ENCODE results near the gene ARHGEF38.

ARHGEF38 gene

GRCh38 chr4:105674011-105674410 is 121.6 kb downstream of the ARHGEF38 start:
- no peak for TF ChIP-seq EZH2phosphoT487 (IDR thresholded peaks at IDR 0.05; ENCODE audit: borderline replicate concordance)
- no peak for TF ChIP-seq CTCF (conservative IDR thresholded peaks at IDR 0.05; ENCODE audit: low read length)
- no peaks in the 10 kb centered on the region for H3K4me1 ChIP-seq (ENCODE audit: insufficient read depth, low read length, poor library complexity, severe bottlenecking)
- H4K20me1 ChIP-seq (ENCODE audit: insufficient read depth, low read length, poor library complexity, severe bottlenecking) = no peaks in the 10 kb centered on the region
- H3K79me2 ChIP-seq (ENCODE audit: insufficient read depth, low read length) = no peaks in the 10 kb centered on the region
- no peaks in the 10 kb centered on the region for H3K9me2 ChIP-seq (replicated peaks; ENCODE audit: low read depth, low read length)
- H2AFZ ChIP-seq (ENCODE audit: low read length) = no peak overlapping the region; the same call in 1 of the 2 replicates
- H3F3A ChIP-seq (ENCODE audit: low read depth) = no peaks in the 10 kb centered on the region
- no peaks in the 10 kb centered on the region for H3K9me3 ChIP-seq (ENCODE audit: insufficient read depth, low read depth, low read length)
- H3K36me3 ChIP-seq (ENCODE audit: insufficient read depth, low read length) = no peaks in the 10 kb centered on the region
- no peaks in the 10 kb centered on the region for H3K27me3 ChIP-seq (ENCODE audit: insufficient read depth, low read length, poor library complexity, severe bottlenecking)
- no peak overlapping the region for H3K4me3 ChIP-seq (ENCODE audit: low read length, poor library complexity, severe bottlenecking)
- no peak overlapping the region for H3K9ac ChIP-seq (ENCODE audit: low read depth, low read length, poor library complexity, severe bottlenecking)
- H3K4me2 ChIP-seq (ENCODE audit: low read depth, low read length, poor library complexity, severe bottlenecking) = no peak overlapping the region

- Histone ChIP-seq H4K20me1 (ENCODE audit: insufficient read depth, low read length, poor library complexity, severe bottlenecking) (no peaks in the 10 kb centered on the region), H3K4me1 (ENCODE audit: insufficient read depth, low read length, poor library complexity, severe bottlenecking) (no peaks in the 10 kb centered on the region), H3K9me3 (ENCODE audit: insufficient read depth, low read depth, low read length) (no peaks in the 10 kb centered on the region), H2AFZ (ENCODE audit: low read length) (no peak overlapping the region), H3K4me3 (ENCODE audit: low read length, poor library complexity, severe bottlenecking) (no peak overlapping the region), H3K9ac (ENCODE audit: low read depth, low read length, poor library complexity, severe bottlenecking) (no peak overlapping the region), H3K36me3 (ENCODE audit: insufficient read depth, low read length) (peaks cover 14% of the 10 kb centered on the region; the same call in 1 of the 2 replicates), H3K4me2 (ENCODE audit: low read depth, low read length, poor library complexity, severe bottlenecking) (no peak overlapping the region), H3K79me2 (ENCODE audit: insufficient read depth, low read length) (no peaks in the 10 kb centered on the region), H3K27me3 (ENCODE audit: insufficient read depth, low read length, poor library complexity, severe bottlenecking) (no peaks in the 10 kb centered on the region), H3K9me2 (replicated peaks; ENCODE audit: low read depth, low read length) (no peaks in the 10 kb centered on the region), H3F3A (ENCODE audit: low read depth) (no peaks in the 10 kb centered on the region)
- no peak for TF ChIP-seq CTCF (conservative IDR thresholded peaks at IDR 0.05; ENCODE audit: low read length)
- no peak for TF ChIP-seq EZH2phosphoT487 (IDR thresholded peaks at IDR 0.05; ENCODE audit: borderline replicate concordance)
Measured at GRCh38 chr4:105677709-105678108, 125.3 kb downstream of the ARHGEF38 start.

GRCh38 chr4:105679186-105679585 is 126.8 kb downstream of the ARHGEF38 start:
- Histone ChIP-seq H3K27me3 (ENCODE audit: insufficient read depth, low read length, poor library complexity, severe bottlenecking) (no peaks in the 10 kb centered on the region), H3K4me2 (ENCODE audit: low read depth, low read length, poor library complexity, severe bottlenecking) (no peak overlapping the region), H4K20me1 (ENCODE audit: insufficient read depth, low read length, poor library complexity, severe bottlenecking) (no peaks in the 10 kb centered on the region), H3K36me3 (ENCODE audit: insufficient read depth, low read length) (peaks cover 23% of the 10 kb centered on the region; the same call in 1 of the 2 replicates), H3K9me3 (ENCODE audit: insufficient read depth, low read depth, low read length) (no peaks in the 10 kb centered on the region), H3K9ac (ENCODE audit: low read depth, low read length, poor library complexity, severe bottlenecking) (no peak overlapping the region), H3K4me3 (ENCODE audit: low read length, poor library complexity, severe bottlenecking) (no peak overlapping the region), H3K9me2 (replicated peaks; ENCODE audit: low read depth, low read length) (no peaks in the 10 kb centered on the region), H3K4me1 (ENCODE audit: insufficient read depth, low read length, poor library complexity, severe bottlenecking) (no peaks in the 10 kb centered on the region), H3K79me2 (ENCODE audit: insufficient read depth, low read length) (no peaks in the 10 kb centered on the region), H3F3A (ENCODE audit: low read depth) (no peaks in the 10 kb centered on the region), H2AFZ (ENCODE audit: low read length) (no peak overlapping the region)
- TF ChIP-seq CTCF (conservative IDR thresholded peaks at IDR 0.05; ENCODE audit: low read length) (no peak), EZH2phosphoT487 (IDR thresholded peaks at IDR 0.05; ENCODE audit: borderline replicate concordance) (no peak)

All from Loucy (cell line).